Caco-2 (cell line): ENCODE results near the gene ALPK3. TPM values are rescaled to one million over a fixed set of nuclear protein-coding genes. Genes with fewer than 3 reads are reported as not detected.
"Not testable (repeated sequence)": the region's sequence is repeated elsewhere in the genome, so short reads cannot be mapped to it uniquely, and the experiment has no call there.

Experiments
- BruUV-seq: library from RNA; stranded (reverse); fragments of 400-500 nt; replicated peaks from 2 replicates; lab custom pipeline; 2021; lab: Mats Ljungman, UMichigan
- CTCF ChIA-PET: fragments of 300-600 bp; sonication (Branson Sonifier 250); formaldehyde crosslinking; loops from one replicate; lab custom pipeline; 2022; ENCODE audit warnings: antibody characterized with exemption; lab: Charles Lee
- POLR2A ChIA-PET: fragments of 300-600 bp; sonication (Branson Sonifier 250); formaldehyde crosslinking; loops from one replicate; lab custom pipeline; 2022; ENCODE audit warnings: antibody characterized with exemption; lab: Charles Lee
- DNase-seq, 2 experiments: peaks; one replicate each; pipeline versions ENCODE4 v3.0.0 to v3.0.0-alpha.2; 2020 to 2022
- H3K27me3 ChIP-seq: replicated peaks from 2 replicates; pipeline ENCODE4 v1.6.0; 2011; ENCODE audit warnings: low read length; ENCODE audit not compliant: control insufficient read depth, insufficient read depth
- H3K36me3 ChIP-seq: 2 replicates; pipeline ENCODE4 v1.5.1; 2011; ENCODE audit warnings: low read length; ENCODE audit not compliant: control insufficient read depth, insufficient read depth
- H3K4me1 ChIP-seq: fragments of 250-450 bp; sonication (Bioruptor Pico); 2 replicates; pipeline ENCODE4 v1.5.1; 2020; ENCODE audit warnings: mild to moderate bottlenecking
- H3K4me3 ChIP-seq: 2 replicates; pipeline ENCODE4 v1.5.1; 2011; ENCODE audit warnings: low read depth, mild to moderate bottlenecking, control low read depth, low read length
- H3K9me3 ChIP-seq: fragments of 250-450 bp; sonication (Bioruptor Pico); 2 replicates; pipeline ENCODE4 v1.5.1; 2020; ENCODE audit warnings: mild to moderate bottlenecking, moderate library complexity
- H3K27ac Mint-ChIP-seq: one replicate; pipeline ENCODE4 v1.8.0; 2022; ENCODE audit warnings: mixed read lengths; ENCODE audit not compliant: unreplicated experiment
- H3K27me3 Mint-ChIP-seq: one replicate; pipeline ENCODE4 v1.8.0; 2022; ENCODE audit warnings: mixed read lengths; ENCODE audit not compliant: insufficient read depth, unreplicated experiment
- H3K36me3 Mint-ChIP-seq: one replicate; pipeline ENCODE4 v1.8.0; 2022; ENCODE audit warnings: mild to moderate bottlenecking, mixed read lengths; ENCODE audit not compliant: insufficient read depth, unreplicated experiment
- H3K4me1 Mint-ChIP-seq: one replicate; pipeline ENCODE4 v1.8.0; 2022; ENCODE audit warnings: low read depth, mixed read lengths; ENCODE audit not compliant: unreplicated experiment
- H3K4me3 Mint-ChIP-seq: one replicate; pipeline ENCODE4 v1.8.0; 2022; ENCODE audit warnings: mild to moderate bottlenecking, moderate library complexity, mixed read lengths; ENCODE audit not compliant: unreplicated experiment
- H3K9me3 Mint-ChIP-seq: one replicate; pipeline ENCODE4 v1.8.0; 2022; ENCODE audit warnings: mixed read lengths; ENCODE audit not compliant: unreplicated experiment
- CTCF ChIP-seq, 2 experiments: fragments of 200-600 bp in 1 of 2; IDR thresholded peaks; 1 replicate in 1 of 2; 2 replicates in 1 of 2; pipeline versions ENCODE4 v1.5.1 to v1.8.0; 2011 to 2022; ENCODE audit warnings: antibody characterized with exemption in 1 of 2, control low read depth in 1 of 2, inconsistent platforms in 1 of 2, low read depth in 1 of 2, low read length in 1 of 2, mild to moderate bottlenecking in 1 of 2, moderate library complexity in 1 of 2; ENCODE audit not compliant: insufficient read depth in 1 of 2, severe bottlenecking in 1 of 2, unreplicated experiment in 1 of 2
- intact Hi-C: fragments of 100-400 bp; cut with micrococcal nuclease; formaldehyde crosslinking; loops from one replicate; pipeline ENCODE4 v1.10.0; 2022; ENCODE audit not compliant: unreplicated experiment
- total RNA-seq: library from RNA; stranded (reverse); gene quantifications from 2 replicates; pipeline ENCODE4 v1.2.3, GENCODE V29; 2022

The ALPK3 gene
- total RNA-seq, 1 experiment from 2014 or later: 0.43 TPM

DNA sequence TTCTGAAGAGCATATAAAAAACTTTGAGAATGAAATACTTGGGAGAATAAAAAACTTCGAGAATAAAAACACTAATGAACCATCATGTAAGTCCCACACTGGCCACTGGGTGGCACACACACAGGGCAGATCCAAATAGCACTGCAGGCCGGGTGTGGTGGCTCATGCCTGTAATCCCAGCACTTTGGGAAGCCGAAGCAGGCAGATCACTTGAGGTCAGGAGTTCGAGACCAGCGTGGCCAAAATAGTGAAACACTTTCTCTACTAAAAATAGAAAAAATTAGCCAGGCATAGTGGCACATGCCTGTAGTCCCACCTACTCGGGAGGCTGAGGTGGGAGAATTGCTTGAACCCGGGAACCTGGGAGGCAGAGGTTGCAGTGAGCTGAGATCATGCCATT, 28.5 kb downstream of the ALPK3 start:
- DNase-seq: peak; percentile 67 to 68
- peaks cover 22% of the 10 kb centered on the region for H3K9me3 ChIP-seq
- H3K4me1 Mint-ChIP-seq, H3K27ac Mint-ChIP-seq, H3K4me1 ChIP-seq, BruUV-seq, H3K36me3 Mint-ChIP-seq, H3K36me3 ChIP-seq, H3K27me3 Mint-ChIP-seq, POLR2A ChIA-PET, H3K4me3 Mint-ChIP-seq, H3K4me3 ChIP-seq, H3K27me3 ChIP-seq: not testable (repeated sequence)
- intact Hi-C loops: loop anchor here (1.0 kb wide), 2 partner anchors 83 to 165 kb away; no protein-coding TSS in a partner anchor
- CTCF ChIA-PET: interaction anchor here (2.2 kb wide), 1 partner anchor 83 kb away, joined by 12 read pairs; no protein-coding TSS in a partner anchor
- peaks cover 17% of the 10 kb centered on the region for H3K9me3 Mint-ChIP-seq
- TF ChIP-seq CTCF (IDR thresholded peaks at IDR 0.05; ENCODE audit: insufficient read depth in 1 of 2, low read depth in 1 of 2, low read length in 1 of 2, severe bottlenecking in 1 of 2, unreplicated experiment in 1 of 2): peak; percentile 49 to 57

DNA sequence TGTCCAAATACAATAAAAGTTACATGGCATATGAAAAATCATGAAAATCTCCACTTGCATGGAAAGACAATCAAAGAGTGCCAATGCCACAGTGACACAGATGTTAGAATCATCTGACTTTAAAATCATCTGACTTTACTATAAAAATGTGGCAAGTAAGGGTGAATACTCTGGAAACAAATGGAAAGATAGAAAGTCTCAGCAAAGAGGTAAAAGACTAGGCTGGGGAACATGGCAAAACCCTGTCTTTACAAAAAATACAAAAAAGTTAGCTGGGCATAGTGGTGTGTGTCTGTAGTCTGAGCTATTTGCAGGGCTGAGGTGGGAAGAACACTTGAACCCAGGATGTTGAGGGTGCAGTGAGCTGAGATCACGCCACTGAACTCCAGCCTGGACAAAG, 29.1 kb downstream of the ALPK3 start:
- H3K27ac Mint-ChIP-seq: no peak overlapping the region
- POLR2A ChIA-PET: no interaction called here
- H3K36me3 Mint-ChIP-seq: no peaks in the 10 kb centered on the region
- no peaks in the 10 kb centered on the region for H3K36me3 ChIP-seq
- CTCF ChIA-PET: interaction anchor here (2.2 kb wide), 1 partner anchor 82 kb away, joined by 12 read pairs; no protein-coding TSS in a partner anchor
- peaks cover 22% of the 10 kb centered on the region for H3K9me3 ChIP-seq
- no peak for TF ChIP-seq CTCF (IDR thresholded peaks at IDR 0.05; ENCODE audit: insufficient read depth in 1 of 2, low read depth in 1 of 2, low read length in 1 of 2, severe bottlenecking in 1 of 2, unreplicated experiment in 1 of 2)
- peaks cover 17% of the 10 kb centered on the region for H3K9me3 Mint-ChIP-seq
- H3K4me1 Mint-ChIP-seq: no peaks in the 10 kb centered on the region
- no TSS peak for BruUV-seq
- H3K27me3 ChIP-seq: no peaks in the 10 kb centered on the region
- H3K27me3 Mint-ChIP-seq: no peaks in the 10 kb centered on the region
- intact Hi-C loops: no loop called here
- no peak overlapping the region for H3K4me3 ChIP-seq
- no peak for DNase-seq
- H3K4me3 Mint-ChIP-seq: no peak overlapping the region
- H3K4me1 ChIP-seq: no peaks in the 10 kb centered on the region

GRCh38 chr15:84847382-84847781, 30.2 kb downstream of the ALPK3 start:
- Mint-ChIP-seq H3K9me3 (peaks cover 17% of the 10 kb centered on the region), H3K4me1 (no peaks in the 10 kb centered on the region), H3K27me3 (no peaks in the 10 kb centered on the region), H3K27ac (no peak overlapping the region), H3K4me3 (no peak overlapping the region), H3K36me3 (no peaks in the 10 kb centered on the region)
- peaks cover 22% of the 10 kb centered on the region for H3K9me3 ChIP-seq
- TF ChIP-seq CTCF (IDR thresholded peaks at IDR 0.05; ENCODE audit: insufficient read depth in 1 of 2, low read depth in 1 of 2, low read length in 1 of 2, severe bottlenecking in 1 of 2, unreplicated experiment in 1 of 2): no peak
- H3K4me3 ChIP-seq: no peak overlapping the region
- H3K4me1 ChIP-seq: no peaks in the 10 kb centered on the region
- no peaks in the 10 kb centered on the region for H3K27me3 ChIP-seq
- ChIA-PET CTCF (no interaction called here), POLR2A (no interaction called here)
- no TSS peak for BruUV-seq
- no peak for DNase-seq
- no peaks in the 10 kb centered on the region for H3K36me3 ChIP-seq
- intact Hi-C loops: no loop called here
